NCI-H2196 treated with DMSO at 0.1 percent for 48 hours (cell line): Measurements from ENCODE around the gene LOXL3.

ENCODE experiments used
- DNase-seq: peaks from one replicate; lab custom pipeline; 2025; ENCODE audit not compliant: unreplicated experiment; lab: John Stamatoyannopoulos, UW

LOXL3 gene

GRCh38 chr2:74529357-74530238 lies 24.1 kb downstream of the LOXL3 start, which contains the start of the genes AUP1 and HTRA2:
Gene AUP1, minus strand, starts transcription at chr2:74529706. Its CDS starts 77 bp downstream, at chr2:74529629.
Gene HTRA2, plus strand, starts transcription at chr2:74529933. Its CDS starts 74 bp downstream, at chr2:74530007.
- DNase-seq, result peak; percentile 84

DNA sequence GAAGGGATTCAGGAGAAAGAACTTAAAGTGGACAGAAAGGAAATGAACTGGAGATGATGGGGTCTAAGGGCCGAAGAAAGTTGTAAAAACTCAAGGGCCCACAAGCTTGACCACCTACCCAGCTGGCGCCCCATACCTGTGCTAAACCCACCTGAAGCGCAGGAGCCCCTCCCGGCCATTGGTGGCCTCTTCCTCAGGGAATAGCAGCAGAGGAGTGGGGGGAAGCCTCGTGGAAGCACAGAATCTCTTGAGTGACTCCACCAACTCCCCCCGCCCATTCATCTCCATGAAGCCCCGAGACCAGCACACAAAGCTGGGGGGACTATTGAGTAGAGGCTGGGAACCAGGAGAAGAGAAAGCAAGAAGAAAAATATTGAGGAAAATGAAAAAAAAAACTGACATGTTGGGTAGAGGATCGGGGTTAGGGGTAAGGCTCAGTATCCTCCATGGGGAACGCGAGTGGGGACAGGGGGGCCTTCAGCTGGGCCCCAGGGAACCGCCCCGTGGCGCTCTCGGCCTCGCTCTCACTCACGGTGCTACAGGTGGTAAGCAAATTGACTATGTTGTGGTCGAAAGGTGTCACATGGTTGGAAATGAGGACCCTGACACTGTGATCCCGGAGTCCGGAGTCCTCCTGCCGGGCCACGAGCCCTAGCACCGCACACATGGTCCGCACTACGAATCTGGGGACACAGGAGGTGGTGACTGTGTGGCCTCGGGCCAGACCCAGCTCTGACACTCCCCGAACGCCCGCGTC lies 25.0 kb downstream of the LOXL3 start:
- DNase-seq, result no peak

- DNase-seq, result no peak
Measured at GRCh38 chr2:74527741-74528140, 26.0 kb downstream of the LOXL3 start.

- DNase-seq, result no peak
Measured at GRCh38 chr2:74526649-74527230, 27.0 kb downstream of the LOXL3 start.

DNA sequence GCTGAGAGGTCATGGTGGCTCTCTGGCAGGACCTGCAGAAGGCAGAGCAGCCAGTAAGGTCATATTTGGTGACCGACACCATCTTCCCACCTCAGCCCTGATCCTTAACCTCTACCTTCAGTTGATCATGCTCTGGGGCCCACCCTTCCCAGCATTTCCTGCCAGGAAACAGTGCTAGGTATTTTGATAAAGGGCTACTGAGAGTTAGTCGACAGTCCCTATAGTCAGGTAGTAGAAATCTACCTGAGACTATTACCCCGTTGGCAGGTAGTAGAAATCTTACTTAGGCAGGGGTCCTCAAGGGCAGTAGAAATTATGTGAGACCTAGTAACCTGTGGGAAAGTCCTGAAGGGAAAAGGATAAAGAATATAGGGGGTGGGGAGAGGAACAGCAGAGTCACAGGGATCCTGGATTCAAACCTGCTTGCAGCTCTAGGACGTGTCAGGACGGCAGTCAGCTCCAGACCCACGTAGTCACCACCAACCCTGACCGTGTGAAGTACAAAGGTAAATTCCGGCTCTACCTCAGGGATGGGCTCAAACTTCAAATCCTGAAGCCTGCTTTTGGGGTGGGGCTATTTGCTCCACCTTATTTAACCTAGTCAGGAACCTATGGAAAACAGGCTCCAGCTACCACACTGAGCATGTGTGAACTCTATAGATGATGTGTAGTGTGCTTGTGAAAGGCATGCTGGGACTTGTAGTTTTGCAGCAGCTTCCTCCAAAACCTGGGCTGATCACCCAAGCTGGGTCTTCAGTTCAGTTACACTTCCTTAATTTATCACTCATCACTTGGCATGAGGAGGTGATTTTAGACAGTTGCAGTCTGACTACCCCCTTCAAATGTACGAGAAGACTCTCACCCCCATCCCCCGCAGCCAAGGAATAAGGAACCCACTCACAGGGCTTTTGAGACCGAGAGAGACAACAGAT lies 27.8 kb downstream of the LOXL3 start, which contains the start of gene DQX1:
DQX1 (minus strand) TSS at position 515 of the 932 bp plus-strand sequence; CDS start at position 13, 502 bp downstream.
- no peak for DNase-seq

DNA sequence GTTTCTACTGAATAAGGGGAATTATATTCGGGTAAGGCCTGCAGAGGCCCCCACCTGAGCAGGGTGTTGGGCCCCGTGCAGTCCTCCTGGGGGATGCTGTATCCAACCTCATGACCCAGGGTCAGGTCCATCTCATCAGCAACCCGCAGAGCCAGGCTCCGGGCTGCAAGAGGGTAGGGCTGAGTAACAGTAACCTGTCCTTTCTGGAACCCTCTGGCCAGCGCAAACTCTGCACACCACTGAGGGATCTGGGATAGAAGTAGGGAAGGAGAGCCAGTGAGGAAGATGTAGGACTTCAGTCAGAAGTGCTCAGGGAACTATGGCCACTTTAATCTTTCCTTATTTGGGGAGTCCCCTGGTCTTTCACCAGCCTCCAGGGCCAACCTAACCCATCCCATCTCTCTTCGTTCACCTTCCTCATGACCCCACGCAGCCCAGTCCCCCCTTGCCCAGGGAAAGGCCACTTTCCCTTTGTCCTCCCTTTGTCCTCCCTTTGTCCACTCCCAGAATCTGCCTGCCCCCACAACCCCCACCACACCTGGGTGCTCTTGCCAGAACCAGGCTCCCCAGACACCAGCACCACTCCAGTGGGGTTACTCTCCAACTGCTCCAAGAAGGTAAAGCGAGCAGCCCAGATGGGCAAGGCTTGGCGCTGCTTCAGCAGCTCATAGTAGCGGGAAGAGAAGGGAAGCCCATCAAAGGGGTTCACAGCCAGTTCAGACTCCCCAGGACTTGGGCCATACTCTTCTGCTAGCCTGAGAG lies 28.6 kb downstream of the LOXL3 start:
- no peak for DNase-seq

- DNase-seq, result no peak
Measured at GRCh38 chr2:74524005-74524404, 29.7 kb downstream of the LOXL3 start.

- DNase-seq, result no peak
Measured at GRCh38 chr2:74522516-74522915, 31.2 kb downstream of the LOXL3 start.

DNA sequence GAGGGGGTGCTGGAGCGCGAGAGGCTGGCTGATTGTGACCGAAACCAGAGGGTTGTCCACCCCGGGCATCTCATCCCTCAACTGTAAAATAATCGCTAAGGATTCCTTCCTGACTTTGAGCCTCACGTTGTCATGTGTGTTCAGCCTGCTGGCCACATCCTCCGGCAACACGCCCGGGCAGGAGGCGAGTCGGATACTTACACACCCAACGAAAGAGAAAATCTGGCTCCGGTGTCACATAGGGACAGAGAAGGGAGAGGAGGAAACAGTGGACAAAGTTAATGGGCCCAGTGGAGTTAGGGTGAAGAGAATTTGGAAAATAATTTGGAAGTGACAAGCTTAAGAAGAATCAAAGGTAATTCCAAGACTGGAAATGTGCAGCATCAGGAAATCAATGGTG lies 37.1 kb downstream of the LOXL3 start:
- DNase-seq, result no peak

- no peak for DNase-seq
Measured at GRCh38 chr2:74515981-74516633, 37.6 kb downstream of the LOXL3 start.

GRCh38 chr2:74515271-74515980 lies 38.3 kb downstream of the LOXL3 start:
- DNase-seq, result no peak

DNA sequence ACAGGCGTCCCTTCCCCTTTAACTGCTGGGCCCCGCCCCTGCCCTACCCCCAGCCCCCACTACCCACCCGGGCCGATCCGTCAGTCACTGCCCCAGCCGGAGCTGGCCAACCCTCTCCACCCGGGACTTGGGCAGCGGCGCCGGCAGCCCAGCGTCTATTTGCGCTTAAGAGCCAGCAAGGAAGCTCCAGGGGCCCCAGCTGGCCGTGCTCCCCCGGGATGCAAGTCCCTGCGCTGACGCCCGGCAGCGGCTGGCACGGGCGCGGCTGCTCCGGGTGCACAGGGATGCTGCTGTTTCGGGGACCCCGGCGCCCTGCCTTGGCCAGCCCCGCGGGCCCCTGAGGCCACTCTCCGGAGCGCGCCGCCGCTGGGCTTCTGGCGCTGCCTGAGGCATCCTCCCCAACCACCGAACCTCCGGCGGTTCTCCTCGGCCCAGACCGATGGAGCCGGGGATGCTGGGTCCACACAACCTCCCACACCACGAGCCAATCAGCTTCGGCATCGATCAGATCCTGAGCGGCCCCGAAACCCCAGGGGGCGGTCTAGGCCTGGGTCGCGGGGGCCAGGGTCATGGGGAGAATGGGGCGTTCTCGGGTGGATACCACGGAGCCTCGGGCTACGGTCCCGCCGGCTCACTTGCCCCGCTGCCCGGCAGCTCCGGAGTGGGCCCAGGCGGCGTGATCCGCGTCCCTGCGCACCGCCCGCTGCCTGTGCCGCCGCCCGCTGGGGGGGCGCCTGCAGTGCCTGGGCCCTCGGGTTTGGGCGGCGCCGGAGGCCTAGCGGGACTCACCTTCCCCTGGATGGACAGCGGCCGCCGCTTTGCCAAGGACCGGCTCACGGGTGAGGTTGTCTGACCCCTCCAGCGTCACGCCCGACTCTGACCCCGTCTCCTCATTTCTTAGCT lies 39.1 kb downstream of the LOXL3 start, which contains the start of gene TLX2:
TLX2 (plus strand) TSS at position 83 of the 903 bp plus-strand sequence; CDS start at position 440, 357 bp downstream.
- no peak for DNase-seq

- DNase-seq, result no peak
Measured at GRCh38 chr2:74513605-74514367, 40.0 kb downstream of the LOXL3 start.

DNA sequence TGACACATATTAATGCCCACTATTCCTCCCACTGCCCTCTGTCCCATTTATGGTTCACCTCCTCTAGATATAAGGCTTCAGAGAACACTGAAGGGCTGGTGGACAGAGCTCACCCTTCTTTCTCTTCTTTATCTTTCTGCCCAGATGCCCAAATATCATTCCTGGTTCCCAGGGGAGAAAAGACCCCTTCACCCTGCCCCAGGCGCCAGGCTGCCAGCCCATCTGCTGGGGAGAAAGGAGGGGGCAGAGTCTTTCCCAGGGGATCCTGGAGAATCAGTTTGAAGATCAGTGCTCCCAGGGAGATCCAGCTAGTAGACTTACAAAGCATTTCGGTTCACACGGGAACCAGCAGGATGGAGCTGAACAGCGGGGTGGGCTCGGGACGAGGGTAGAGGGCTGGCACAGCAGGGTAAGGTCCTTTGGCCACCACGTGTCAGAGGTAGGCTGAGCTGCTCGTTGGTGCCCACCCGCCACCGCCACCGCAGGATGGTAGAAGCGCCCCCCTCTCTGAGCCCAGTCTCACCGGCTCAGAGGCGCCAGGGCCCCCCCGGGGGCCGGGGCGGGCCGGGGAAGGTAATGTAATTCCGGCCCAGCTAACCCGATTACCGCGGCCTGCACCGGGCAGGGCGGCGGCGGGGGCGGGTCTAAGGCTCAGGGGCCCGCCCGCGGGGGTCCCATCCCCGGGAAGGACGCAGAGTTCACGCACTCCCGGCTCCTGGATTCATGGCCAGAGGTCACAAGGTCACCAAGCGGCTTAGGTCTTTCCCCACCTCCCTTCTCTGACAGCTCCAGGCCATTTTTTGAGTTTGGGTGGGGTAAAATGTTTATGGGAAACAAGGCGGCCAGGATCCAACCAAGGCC lies 40.8 kb downstream of the LOXL3 start:
- no peak for DNase-seq

- no peak for DNase-seq
Measured at GRCh38 chr2:74511104-74511989, 42.4 kb downstream of the LOXL3 start.
